Activated CD4-positive, alpha-beta T cell treated with anti-CD3 and anti-CD28 coated beads, Interleukin-2, amount 50 U/mL, for 4 hours (primary cell): ENCODE data around the gene JAK3.
"Not testable (repeated sequence)": the region's sequence is repeated elsewhere in the genome, so short reads cannot be mapped to it uniquely, and the experiment has no call there.

Experiments
- DNase-seq, 2 experiments: peaks; one replicate each; pipeline ENCODE4 v3.0.0-alpha.2; 2020

JAK3 gene

DNA sequence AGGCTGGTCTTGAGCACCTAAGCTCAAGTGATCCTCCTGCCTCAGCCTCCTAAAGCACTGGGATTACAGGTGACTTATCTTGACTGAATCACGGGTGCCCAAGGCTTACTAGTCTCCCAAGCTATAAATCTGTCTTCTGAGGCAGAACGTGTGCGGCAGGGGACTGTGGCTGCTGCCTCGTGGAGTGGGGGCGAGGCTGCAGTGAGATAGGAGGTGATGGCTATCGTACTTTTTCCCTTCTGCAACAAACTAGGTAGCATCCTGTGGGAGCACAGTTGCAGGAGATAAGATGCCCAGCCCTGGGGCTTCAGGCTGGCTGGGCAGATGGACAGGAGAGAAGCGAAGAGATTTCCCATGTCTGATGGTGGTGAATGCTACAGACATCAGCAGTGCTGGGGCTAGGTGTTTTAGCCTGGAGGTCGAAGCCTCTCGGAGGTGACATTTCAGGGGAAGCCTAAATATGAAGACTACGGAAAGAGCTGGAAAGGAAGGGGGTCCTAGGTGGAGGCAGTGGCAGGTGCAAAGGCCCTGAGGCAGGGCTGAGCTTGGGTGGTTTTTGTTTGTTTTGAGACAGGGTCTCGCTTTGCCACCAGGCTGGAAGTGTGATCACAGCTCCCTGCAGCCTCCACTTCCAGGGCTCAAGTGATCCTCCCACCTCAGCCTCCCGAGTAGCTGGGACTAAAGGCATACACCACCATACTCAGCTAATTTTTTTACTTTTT lies 45.5 kb downstream of the JAK3 start:
- no peak for DNase-seq

DNA sequence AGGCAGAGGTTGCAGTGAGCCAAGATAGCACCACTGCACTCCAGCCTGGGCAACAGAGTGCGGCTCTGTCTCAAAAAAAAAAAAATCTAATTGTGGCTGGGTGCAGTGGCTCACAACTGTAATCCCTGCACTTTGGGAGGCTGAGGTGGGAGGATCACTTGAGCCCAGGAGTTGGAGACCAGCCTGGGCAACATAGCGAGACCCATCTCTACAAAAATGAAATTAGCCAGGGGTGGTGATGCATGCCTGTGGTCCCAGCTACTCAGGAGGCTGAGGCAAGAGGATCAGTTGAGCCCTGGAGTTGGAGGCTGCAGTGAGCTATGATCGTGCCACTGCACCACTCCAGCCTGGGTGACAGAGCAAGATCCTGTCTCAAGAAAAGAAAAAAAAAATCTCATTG lies 49.2 kb downstream of the JAK3 start:
- not testable (repeated sequence) for DNase-seq

DNA sequence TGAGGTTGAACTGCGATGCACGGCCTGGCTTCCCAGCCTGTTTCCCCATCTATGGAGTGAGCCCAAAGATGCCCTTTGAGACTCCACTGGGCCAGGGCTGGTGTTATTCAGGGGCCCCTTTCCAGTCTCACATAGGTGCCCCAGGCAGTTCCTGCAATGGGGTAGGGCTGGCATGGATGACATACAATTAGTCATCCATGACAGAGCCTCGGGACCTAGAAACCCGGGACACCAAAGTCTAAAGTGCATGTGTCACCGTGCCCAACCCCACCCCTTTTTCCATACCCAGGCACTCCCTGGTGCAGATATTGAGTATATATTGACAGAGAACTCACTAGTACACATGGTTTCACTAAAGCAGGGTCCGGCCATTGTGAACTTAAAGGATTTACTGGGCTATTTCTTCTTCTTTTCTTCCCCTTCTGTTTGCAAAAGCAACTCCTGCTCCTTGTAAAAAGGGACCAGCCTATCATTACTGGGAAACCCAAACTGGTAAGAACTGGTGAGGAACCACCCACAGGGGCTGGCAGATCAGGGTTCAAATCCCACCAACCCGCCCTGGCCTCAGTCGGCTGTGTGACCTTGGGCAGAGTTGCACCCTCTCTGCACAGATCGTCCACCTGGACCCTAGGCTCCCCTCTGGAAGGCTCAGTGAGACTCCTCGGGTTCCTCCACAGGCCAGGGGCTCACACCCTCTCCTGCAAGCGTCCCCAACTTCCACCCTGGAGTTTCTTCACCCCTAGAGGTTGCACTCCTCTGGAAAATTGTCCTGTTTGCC lies 50.2 kb downstream of the JAK3 start:
- peak; percentile 56 to 58 for DNase-seq

DNA sequence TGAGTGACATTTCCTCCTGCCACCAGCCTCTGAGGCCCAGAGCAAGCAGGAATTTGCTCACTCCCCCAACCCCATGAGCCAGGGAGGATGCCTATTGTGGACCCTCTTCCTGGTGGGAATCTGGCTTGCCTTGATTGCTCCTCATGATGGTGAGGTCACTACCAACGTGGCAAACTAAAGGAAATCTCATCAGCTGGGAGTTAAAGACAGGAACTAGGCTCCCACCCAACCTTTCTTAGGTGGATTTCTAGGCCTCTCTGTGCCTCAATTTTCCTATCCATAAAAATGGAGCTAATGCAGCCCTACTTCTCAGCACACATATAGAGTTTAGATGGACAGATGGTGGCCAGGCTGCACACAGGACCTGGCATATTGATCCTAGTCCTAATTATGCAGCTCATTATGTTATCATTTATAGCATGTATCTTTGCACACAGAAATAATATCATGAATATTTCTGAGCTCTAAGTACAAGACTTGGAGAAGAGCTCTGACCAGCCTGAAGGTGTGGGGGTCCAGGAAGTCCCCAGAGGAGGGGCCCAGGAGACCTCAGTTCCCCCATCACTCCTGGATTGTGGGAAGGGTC lies 50.9 kb downstream of the JAK3 start:
- DNase-seq = no peak

DNA sequence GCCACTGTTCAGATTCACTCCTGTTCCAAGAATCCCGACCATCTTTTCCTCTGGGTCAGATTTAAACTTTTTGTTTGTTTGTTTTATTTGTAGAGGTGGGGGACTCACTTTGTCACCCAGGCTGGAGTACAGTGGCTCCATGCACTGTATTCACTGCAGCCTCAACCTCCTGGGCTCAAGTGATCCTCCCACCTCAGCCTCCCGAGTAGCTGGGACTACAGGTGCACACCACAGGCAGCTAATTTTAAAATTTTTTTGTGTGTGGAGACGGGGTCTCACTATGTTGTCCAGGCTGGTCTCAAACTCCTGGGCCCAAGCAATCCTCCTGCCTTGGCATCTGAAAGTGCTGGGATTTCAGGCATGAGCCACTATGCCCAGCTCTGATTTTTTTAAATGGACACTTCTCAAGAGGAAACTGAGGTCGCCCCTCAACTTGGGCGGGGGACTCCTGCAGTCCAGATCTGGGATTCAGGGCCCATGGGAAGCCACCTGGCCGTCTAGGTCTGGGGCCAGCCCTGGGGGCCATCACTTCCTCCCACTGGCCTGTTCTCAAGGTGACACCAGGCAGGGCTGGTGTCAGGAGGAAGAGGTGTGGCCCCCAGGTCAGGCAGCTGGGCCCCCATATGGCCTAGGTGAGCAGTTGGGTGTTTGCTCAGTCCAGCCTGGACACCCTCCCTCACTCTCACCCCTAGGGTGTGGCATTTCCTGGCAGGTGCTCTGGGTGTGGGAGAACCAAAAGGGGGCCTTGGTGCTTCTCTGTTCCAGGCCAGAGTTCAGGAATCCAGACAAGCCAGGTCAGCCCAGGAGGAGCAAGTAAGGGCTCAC lies 51.6 kb downstream of the JAK3 start:
- no peak for DNase-seq

DNA sequence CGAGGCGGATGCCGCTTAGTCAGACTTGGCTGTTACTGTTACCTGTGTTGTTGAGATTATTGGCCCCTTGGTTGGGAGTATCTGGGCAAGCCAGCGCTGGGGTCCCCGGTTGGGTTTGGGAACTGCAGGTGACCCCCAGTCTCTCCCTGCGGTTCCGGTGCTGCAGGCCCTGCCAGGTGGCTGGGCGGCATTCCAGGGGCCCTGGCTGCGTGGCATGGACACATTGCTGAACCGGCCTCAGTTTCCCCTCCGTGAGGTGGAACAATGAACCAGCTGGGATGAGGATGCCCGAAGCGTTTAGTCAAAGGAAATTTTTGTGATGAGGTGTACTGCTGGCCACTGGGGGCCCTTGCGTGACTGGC lies 52.3 kb downstream of the JAK3 start:
- no peak for DNase-seq

DNA sequence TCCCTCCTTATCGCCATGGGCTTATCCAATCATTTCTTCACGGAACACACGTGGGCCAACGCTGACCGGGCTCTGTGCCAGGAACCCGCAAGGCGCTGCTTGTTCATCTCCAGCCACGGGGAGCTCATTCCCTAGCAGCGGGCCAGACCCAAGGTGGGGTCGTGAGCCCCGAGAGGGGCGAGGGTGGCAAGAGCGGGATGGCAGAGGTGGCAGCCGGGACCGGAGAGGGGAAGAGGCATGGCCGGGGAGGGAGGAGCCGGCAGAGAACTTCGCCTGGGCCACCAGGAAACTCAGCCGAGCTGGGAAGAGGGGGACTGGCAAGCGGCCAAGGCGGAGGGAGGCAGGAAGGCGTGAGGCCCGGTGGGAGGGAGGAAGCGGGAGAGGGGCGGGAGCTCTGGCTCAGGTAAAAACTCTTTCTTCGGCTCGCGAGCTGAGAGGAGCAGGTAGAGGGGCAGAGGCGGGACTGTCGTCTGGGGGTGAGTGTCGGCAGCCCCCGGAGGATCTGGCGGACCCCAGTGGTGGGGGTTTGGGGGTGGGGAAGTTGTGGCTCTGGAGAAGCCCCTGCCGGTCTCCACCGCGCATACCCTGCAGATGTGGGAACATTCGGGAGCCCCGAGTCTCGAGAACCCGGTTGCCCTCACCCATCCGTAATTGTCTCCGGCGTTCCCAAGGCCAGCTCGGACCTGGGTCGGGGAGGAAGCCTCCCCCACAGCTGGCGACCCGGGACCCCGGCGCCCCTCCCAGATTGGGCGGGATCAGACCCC lies 52.9 kb downstream of the JAK3 start, which contains the start of gene B3GNT3:
B3GNT3 (plus strand) TSS at position 408 of the 764 bp plus-strand sequence. CDS start 12,670 bp downstream, outside the sequence.
- no peak for DNase-seq

DNA sequence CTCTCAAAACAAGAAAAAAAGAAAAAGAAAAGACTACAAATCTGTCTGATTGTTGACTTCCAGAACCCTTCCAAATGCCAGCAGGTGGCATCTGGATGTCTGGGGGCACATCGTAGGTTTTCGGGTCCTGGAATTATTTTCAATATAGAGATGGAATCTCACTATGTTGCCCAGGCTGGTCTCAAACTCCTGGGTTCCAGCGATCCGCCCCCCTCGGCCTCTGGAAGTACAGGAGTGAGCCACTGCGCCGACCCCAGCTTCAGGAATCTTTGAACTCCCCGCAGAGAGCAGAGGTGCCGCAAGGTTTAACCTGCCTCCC lies 53.4 kb downstream of the JAK3 start:
- no peak for DNase-seq

DNA sequence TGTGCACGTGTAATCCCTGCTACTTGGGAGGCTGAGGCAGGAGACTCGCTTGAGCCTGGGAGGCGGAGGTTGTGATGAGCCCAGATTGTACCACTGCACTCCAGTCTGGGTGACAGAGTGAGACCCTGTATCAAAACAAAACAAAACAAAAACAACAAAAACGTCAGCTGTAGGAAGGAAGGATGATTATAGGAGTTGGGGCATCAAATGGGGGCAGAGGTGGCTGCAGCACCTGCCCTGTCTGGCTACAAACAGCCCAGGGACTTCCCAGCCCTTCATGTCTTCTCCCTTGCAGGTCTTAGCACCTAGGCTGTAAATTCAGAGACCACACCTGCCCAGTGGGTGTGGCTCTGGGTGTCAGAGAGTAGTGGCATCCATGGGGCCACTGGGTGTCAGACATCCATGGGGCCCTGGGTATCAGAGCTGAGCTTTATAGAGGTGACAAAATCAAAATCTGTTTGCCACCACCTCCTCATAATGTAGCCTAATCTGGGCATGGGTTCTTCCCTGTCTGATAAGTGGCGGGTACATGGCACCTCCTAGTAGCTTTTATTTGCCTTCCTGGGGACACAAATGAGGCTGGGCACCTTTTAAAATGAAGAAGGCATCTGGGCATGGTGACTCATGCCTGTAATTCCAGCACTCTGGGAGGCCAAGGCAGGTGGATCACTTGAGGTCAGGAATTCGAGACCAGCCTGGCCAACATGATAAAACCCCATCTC lies 57.6 kb downstream of the JAK3 start:
- DNase-seq = no peak

DNA sequence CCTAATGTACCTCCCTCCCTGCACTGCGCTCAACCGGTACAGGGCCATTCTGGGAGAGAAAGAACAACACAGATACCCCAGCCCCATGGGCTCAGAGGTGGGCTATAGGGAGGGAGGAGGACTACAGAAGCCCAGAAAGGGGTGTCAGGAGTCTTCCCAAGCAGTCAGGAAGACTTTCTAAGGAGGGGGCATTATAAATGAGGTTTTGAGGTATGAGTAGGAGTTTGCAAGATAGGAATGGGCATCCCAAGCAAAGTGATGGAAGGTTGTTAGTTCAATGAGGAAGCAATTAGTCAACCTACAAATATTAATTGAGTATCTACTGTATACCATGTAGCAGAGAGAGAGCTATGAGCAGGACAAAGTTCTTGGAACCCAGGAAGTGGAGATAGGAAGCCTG lies 59.1 kb downstream of the JAK3 start:
- no peak for DNase-seq

DNA sequence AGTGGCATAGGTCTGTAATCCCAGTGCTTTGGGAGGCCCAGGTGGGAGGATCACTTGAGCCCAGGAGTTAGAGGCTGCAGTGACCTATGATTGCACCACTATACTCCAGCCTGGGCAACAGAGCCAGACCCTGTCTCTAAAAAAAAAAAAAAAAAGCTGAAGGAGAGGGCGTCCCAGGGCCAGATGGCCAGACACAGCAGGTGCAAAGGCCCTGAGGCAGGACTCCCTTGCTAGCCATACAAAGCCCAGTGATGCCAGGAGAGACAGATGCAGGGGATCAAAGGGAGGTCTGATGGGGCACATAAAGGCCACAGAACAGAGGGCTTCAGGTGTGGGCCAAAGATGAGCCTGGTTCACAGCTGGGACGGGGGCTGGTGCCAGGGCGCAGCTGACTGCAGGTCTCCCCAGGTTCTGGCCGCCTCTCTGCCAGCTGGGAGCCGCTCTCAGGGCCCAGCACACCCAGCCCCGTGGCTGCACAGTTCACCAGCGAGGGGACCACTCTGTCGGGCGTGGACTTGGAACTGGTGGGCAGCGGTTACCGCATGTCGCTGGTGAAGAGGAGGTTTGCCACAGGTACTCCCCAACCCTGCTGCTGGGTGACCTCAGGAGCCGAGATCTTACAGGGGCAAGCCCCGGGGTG lies 60.4 kb downstream of the JAK3 start:
- no peak for DNase-seq

DNA sequence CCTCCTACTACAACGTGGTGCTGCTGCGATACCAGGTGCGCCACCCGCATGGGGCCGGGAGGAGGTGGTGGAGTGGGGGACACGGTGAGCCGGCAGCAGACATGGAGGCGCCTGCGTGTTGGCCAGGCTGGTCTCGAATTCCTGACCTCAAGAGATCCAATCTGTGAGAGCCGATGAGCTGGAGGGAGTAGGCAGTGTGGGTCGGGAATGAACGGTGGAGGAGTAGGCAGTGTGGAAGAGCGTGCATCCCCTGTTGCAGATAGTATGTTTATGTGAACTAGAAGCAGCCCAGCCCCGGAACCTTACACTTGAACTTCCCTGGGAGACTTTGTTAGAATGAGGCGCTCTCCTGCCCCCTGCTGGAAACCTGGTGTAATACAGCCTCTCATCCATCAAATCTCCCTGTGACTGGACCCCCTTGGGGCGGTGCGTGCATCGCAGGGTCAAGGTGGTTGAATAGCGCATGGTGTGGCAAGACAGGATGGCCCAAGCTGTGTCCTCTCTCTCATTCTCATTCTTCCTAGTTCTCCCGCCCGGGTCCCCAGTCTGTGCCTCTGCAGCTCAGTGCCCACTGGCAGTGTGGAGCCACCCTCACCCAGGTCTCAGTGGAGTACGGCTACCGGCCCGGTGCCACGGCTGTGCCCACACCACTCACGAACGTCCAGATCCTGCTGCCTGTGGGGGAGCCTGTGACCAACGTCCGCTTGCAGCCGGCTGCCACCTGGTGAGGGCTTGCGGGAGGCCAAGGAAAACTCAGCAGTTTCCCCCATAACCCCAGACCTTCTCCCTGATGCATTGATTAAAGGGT lies 63.4 kb downstream of the JAK3 start:
- DNase-seq = peak; percentile 67 to 72

DNA sequence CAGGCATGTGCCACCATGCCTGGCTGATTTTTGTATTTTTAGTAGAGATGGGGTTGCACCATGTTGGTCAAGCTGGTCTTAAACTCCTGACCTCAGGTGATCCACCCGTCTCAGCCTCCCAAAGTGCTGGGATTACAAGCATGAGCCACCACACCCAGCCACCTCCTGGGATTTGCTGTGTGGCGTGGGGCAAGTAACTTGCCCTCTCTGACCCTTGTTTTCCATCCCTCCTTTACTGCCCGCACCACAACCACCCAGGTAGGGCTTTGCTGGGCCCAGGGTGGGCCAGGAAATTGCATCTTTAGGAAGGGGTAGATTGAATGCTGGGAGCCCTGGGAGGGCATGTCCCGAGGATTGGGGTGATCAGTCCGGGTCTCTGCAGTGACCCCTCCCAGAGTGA lies 64.1 kb downstream of the JAK3 start:
- not testable (repeated sequence) for DNase-seq

DNA sequence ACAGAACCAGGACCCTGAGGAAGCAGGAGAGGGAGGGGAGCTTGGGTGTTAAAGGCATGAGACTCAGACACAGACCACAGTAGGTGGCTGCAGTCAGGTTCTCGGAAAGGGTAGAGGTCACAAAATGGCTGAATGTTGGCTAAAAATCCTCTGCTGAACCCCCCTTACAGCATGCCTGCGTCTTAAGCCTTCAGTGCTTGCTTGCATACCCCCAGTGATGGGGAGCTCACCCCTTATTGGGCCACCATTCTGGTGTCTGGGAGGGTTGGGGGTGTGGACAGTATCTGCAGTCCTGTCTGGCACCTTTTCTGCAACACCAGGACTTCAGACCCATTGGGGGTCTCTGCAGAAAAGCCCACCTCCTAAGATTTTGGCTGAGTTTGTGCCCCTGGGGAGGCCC lies 67.0 kb downstream of the JAK3 start:
- DNase-seq = no peak

DNA sequence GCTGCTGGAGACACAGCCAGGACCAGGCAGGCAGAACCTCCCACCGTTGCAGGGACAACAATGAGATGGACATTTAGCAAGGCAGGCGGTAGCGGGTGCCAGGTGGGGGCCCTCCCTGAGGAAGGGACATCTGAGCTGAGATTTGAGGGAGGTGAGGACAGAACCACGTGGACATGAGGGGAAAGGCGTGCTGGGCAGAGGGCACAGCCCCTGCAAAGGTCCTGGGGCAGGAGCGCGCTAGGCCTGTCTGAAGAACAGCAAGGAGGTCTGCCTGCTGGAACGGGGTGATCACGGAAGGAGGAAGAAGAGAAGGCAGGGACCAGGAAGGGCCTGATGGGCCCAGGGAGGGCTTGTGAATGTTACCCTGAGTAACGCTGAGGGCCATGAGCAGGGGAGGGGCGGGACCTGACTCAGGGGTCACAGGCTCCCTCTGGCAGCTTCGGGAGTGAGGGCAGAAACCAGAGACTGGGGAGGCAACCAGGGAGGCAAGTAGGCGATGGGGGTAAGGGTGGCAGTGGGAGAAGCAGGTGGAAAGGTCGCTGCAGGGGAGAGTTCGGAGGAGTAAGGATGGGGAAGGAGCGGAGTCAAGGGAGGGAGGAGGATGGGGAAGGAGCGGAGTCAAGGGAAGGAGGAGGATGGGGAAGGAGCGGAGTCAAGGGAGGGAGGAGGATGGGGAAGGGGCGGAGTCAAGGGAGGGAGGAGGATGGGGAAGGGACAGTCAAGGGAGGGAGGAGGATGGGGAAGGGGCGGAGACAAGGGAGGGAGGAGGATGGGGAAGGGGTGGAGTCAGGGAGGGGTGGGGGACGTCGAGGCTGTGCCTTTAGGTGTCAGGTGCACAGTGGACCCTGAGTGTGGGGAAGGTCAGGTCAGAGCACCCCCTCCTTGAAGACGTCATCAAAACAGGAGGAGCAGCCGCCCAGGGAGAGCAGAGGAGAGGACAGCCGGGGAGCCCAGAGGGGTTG lies 68.5 kb downstream of the JAK3 start:
- no peak for DNase-seq

DNA sequence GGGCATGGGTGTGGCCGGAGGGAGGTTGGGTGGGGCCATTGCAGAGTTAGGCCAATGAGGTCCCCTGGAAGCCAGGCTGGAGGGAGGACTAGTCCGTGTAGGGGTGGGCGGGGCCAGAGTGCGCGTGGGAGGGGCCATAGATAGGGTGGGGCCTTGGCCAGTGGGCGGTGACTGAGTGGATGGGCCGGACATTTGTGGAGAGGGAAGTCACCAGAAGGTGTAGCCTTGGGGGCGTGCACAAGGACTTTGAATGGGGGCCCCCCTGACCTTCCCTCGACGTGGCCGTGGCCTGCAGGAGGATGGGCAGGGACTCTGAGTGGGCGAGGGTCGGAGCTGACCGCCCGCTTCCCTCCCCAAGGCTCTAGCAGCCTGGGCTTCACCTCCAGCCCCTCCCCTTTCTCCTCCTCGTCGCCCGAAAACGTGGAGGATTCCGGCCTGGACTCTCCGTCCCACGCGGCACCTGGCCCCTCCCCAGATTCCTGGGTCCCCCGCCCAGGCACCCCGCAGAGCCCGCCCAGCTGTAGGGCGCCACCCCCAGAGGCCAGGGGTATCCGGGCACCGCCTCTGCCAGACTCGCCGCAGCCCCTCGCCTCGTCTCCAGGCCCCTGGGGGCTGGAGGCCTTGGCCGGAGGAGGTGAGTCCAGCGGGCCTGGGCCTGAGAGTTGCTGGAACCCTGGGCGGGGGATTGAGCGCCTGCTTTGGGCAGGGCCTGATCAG lies 69.4 kb downstream of the JAK3 start:
- no peak for DNase-seq

DNA sequence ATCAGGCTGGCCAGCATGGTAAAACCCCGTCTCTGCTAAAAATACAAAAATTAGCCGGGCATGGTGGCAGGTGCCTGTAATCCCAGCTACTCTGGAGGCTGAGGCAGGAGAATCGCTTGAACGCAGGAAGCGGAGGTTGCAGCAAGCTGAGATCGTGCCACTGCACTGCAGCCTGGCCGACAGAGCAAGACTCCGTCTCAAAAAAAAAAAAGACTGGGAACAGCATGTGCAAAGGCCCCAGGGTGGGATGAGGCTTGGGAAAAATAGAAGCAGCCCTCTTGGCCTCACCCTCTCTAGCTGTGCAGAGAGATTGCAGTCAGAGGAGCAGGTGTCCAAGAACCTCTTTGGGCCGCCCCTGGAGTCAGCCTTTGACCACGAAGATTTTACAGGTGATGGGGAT lies 69.9 kb downstream of the JAK3 start:
- not testable (repeated sequence) for DNase-seq

DNA sequence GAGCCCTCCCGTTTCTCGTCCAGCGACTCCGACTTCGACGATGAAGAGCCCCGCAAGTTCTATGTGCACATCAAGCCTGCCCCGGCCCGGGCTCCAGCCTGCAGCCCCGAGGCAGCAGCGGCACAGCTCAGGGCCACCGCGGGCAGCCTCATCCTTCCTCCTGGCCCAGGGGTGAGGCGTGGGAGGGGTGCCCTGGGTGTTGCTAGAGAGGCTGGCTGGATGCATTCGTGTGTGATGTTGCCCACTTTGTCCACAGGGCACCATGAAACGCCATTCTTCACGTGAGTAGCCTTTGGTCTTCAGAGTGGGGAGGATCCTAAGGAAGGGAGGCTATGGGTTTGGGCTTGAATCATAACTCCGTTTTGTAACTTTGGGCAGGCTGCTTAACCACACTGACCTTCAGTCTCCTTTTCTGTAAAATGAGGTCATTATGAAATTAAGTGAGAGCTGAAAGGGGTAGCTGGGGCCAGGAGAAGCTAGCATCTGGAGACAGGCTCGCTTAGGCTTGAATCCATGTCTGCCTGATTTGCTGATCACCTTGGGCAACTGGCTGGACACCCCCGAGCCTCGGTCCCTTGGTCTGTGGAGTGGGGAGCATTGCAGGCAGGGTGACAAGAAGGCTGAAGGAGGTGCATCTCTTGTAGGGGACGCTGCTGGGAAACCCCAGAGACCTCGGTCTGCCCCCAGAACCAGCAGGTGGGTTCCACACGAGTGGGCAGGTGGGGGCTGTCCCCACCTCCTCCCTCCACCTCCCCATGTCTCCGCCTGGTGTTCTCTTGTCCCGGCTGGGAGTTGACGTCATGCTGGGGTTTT lies 71.6 kb downstream of the JAK3 start:
- no peak for DNase-seq
